H1 (cell line): ENCODE results near the gene ZNF143. TPM values are rescaled to one million over a fixed set of nuclear protein-coding genes. Genes with fewer than 3 reads are reported as not detected.

Source experiments
- CTCF ChIA-PET: fragments of 300-600 bp; sonication (Branson Sonifier 250); formaldehyde crosslinking; loops from one replicate; lab custom pipeline; 2021; ENCODE audit not compliant: partially characterized antibody; lab: Charles Lee
- POLR2A ChIA-PET: fragments of 300-600 bp; sonication (Branson Sonifier 250); formaldehyde crosslinking; loops from one replicate; lab custom pipeline; 2021; ENCODE audit warnings: inconsistent platforms; ENCODE audit not compliant: partially characterized antibody; lab: Charles Lee
- DNase-seq, 2 experiments: peaks; one replicate each; pipeline versions ENCODE4 v3.0.0 to v3.0.0-alpha.2; 2010 to 2022; ENCODE audit warnings: low spot score in 2 of 2, low read depth in 1 of 2, mixed read lengths in 1 of 2
- FAIRE-seq: peaks from 2 replicates; lab custom pipeline; 2011; peaks lifted over from hg19 to GRCh38; lab: Jason Lieb, UNC
- H2AFZ ChIP-seq: 2 replicates; pipeline ENCODE4 v1.8.1; 2012; ENCODE audit warnings: low read length, inconsistent platforms
- H2AK5ac ChIP-seq: 2 replicates; pipeline ENCODE4 v1.6.1; 2013; ENCODE audit warnings: low read depth, low read length
- H2BK120ac ChIP-seq: replicated peaks from 2 replicates; pipeline ENCODE3; 2013; ENCODE audit warnings: low read depth, low read length, inconsistent platforms
- H2BK12ac ChIP-seq: 2 replicates; pipeline ENCODE4 v1.6.1; 2013; ENCODE audit warnings: low read depth, low read length
- H2BK15ac ChIP-seq: 2 replicates; pipeline ENCODE4 v1.6.1; 2013; ENCODE audit warnings: low read length
- H2BK20ac ChIP-seq: 2 replicates; pipeline ENCODE4 v1.6.1; 2013; ENCODE audit warnings: low read length
- H2BK5ac ChIP-seq: 2 replicates; pipeline ENCODE4 v1.6.1; 2013; ENCODE audit warnings: low read depth, low read length
- H3K14ac ChIP-seq: 2 replicates; pipeline ENCODE4 v1.6.1; 2013; ENCODE audit warnings: inconsistent platforms; ENCODE audit not compliant: insufficient read length
- H3K18ac ChIP-seq: 2 replicates; pipeline ENCODE4 v1.6.1; 2013; ENCODE audit warnings: low read length; ENCODE audit errors: extremely low read depth
- H3K23ac ChIP-seq: 2 replicates; pipeline ENCODE4 v1.6.1; 2013; ENCODE audit warnings: inconsistent platforms; ENCODE audit not compliant: insufficient read length
- H3K23me2 ChIP-seq: 2 replicates; pipeline ENCODE4 v1.6.1; 2013; ENCODE audit warnings: low read depth, low read length
- H3K27ac ChIP-seq: 2 replicates; pipeline ENCODE4 v1.6.1; 2011; ENCODE audit warnings: low read depth, low read length, inconsistent platforms
- H3K27me3 ChIP-seq, 4 experiments: replicated peaks in 1 of 4; 1 replicate in 1 of 4; 2 replicates in 3 of 4; pipeline versions ENCODE4 v1.6.1 to v1.8.1; 2011 to 2013; ENCODE audit warnings: low read length in 3 of 4, mild to moderate bottlenecking in 3 of 4, inconsistent platforms in 2 of 4, mixed read lengths in 2 of 4, moderate library complexity in 1 of 4; ENCODE audit not compliant: control insufficient read depth in 3 of 4, insufficient read depth in 3 of 4; ENCODE audit errors: extremely low read depth in 1 of 4
- H3K36me3 ChIP-seq, 4 experiments: 2 replicates each; pipeline versions ENCODE4 v1.6.1 to v1.8.1; 2011 to 2013; ENCODE audit warnings: mild to moderate bottlenecking in 4 of 4, low read length in 3 of 4, moderate library complexity in 2 of 4, control low read depth in 1 of 4, inconsistent platforms in 1 of 4; ENCODE audit not compliant: insufficient read depth in 4 of 4, control insufficient read depth in 2 of 4
- H3K4ac ChIP-seq: replicated peaks from 2 replicates; pipeline ENCODE3; 2013; ENCODE audit warnings: low read length, low read depth, mixed read lengths, inconsistent platforms; ENCODE audit not compliant: insufficient read length
- H3K4me1 ChIP-seq, 4 experiments: replicated peaks in 1 of 4; 1 replicate in 1 of 4; 2 replicates in 3 of 4; pipeline versions ENCODE4 v1.6.1 to v1.8.1; 2011 to 2013; ENCODE audit warnings: low read length in 3 of 4, inconsistent platforms in 2 of 4, mixed read lengths in 1 of 4; ENCODE audit not compliant: insufficient read depth in 4 of 4, control insufficient read depth in 3 of 4
- H3K4me2 ChIP-seq, 2 experiments: 2 replicates each; pipeline versions ENCODE4 v1.6.1 to v1.8.1; 2011 to 2013; ENCODE audit warnings: low read depth in 2 of 2, low read length in 2 of 2, control low read depth in 1 of 2, inconsistent platforms in 1 of 2, mild to moderate bottlenecking in 1 of 2; ENCODE audit not compliant: insufficient read depth in 1 of 2
- H3K4me3 ChIP-seq, 4 experiments: fragments of 200-600, 300-600 bp in 1 of 4; sonication (generic), shearing (Covaris generic), sonication (Bioruptor Twin) in 1 of 4; 2 replicates each; pipeline versions ENCODE4 v1.5.1 to v1.8.1; 2011 to 2016; ENCODE audit warnings: low read length in 4 of 4, low read depth in 3 of 4, control low read depth in 2 of 4, inconsistent platforms in 2 of 4, mild to moderate bottlenecking in 2 of 4, mixed read lengths in 1 of 4, moderate library complexity in 1 of 4; ENCODE audit not compliant: insufficient read depth in 2 of 4; ENCODE audit errors: extremely low read depth in 1 of 4
- H3K56ac ChIP-seq: replicated peaks from 2 replicates; pipeline ENCODE3; 2013; ENCODE audit warnings: low read depth, mild to moderate bottlenecking, mixed read lengths, low read length, inconsistent platforms; ENCODE audit not compliant: insufficient read length
- H3K79me1 ChIP-seq: 2 replicates; pipeline ENCODE4 v1.6.1; 2013; ENCODE audit warnings: low read depth, low read length, control low read depth
- H3K79me2 ChIP-seq, 2 experiments: 2 replicates each; pipeline versions ENCODE4 v1.6.1 to v1.8.1; 2012 to 2013; ENCODE audit warnings: low read length in 2 of 2, mild to moderate bottlenecking in 2 of 2, inconsistent platforms in 1 of 2; ENCODE audit not compliant: insufficient read depth in 2 of 2, control insufficient read depth in 1 of 2
- H3K9ac ChIP-seq, 4 experiments: replicated peaks in 1 of 4; 1 replicate in 1 of 4; 2 replicates in 3 of 4; pipeline versions ENCODE4 v1.6.1 to v1.8.1; 2011 to 2013; ENCODE audit warnings: low read depth in 3 of 4, low read length in 3 of 4, control low read depth in 2 of 4, mild to moderate bottlenecking in 2 of 4, moderate library complexity in 2 of 4, inconsistent platforms in 1 of 4; ENCODE audit errors: extremely low read depth in 1 of 4
- H3K9me3 ChIP-seq, 2 experiments: 2 replicates each; pipeline versions ENCODE4 v1.6.1 to v1.8.1; 2012 to 2013; ENCODE audit warnings: mild to moderate bottlenecking in 2 of 2, moderate library complexity in 2 of 2, control low read depth in 1 of 2, inconsistent platforms in 1 of 2, low read depth in 1 of 2, low read length in 1 of 2, mixed read lengths in 1 of 2; ENCODE audit not compliant: insufficient read depth in 2 of 2
- H4K20me1 ChIP-seq, 2 experiments: replicated peaks in 1 of 2; 2 replicates each; pipeline versions ENCODE3 to v1.8.1; 2011 to 2013; ENCODE audit warnings: inconsistent platforms in 2 of 2, low read length in 2 of 2, mild to moderate bottlenecking in 1 of 2; ENCODE audit not compliant: insufficient read depth in 2 of 2, control insufficient read depth in 1 of 2
- H4K5ac ChIP-seq: 2 replicates; pipeline ENCODE4 v1.6.1; 2013; ENCODE audit warnings: low read length, low read depth, mixed read lengths, inconsistent platforms; ENCODE audit not compliant: insufficient read length
- H4K8ac ChIP-seq: 2 replicates; pipeline ENCODE4 v1.8.0; 2013; ENCODE audit warnings: mild to moderate bottlenecking, moderate library complexity, low read length, inconsistent platforms; ENCODE audit not compliant: insufficient read depth; ENCODE audit errors: extremely low read depth
- H4K91ac ChIP-seq: replicated peaks from 2 replicates; pipeline ENCODE3; 2013; ENCODE audit warnings: low read length, mixed read lengths, inconsistent platforms; ENCODE audit not compliant: insufficient read length
- ATF3 ChIP-seq: IDR thresholded peaks from 2 replicates; pipeline ENCODE4 v1.6.1; 2011; ENCODE audit warnings: low read depth, mild to moderate bottlenecking, low read length; ENCODE audit not compliant: insufficient read depth
- CBX5 ChIP-seq: fragments of 300-800, 300-1000 bp; sonication (generic); IDR thresholded peaks from 2 replicates; pipeline ENCODE4 v1.7.1; 2016; ENCODE audit warnings: antibody characterized with exemption, low read length, low read depth
- CHD2 ChIP-seq: IDR thresholded peaks from 2 replicates; pipeline ENCODE4 v1.6.1; 2012; ENCODE audit warnings: low read length, improper control_type of control experiment
- FOSL1 ChIP-seq: IDR thresholded peaks from 2 replicates; pipeline ENCODE4 v1.6.1; 2011; ENCODE audit warnings: mild to moderate bottlenecking, low read depth, low read length, moderate library complexity; ENCODE audit not compliant: insufficient read depth
- HDAC2 ChIP-seq, 2 experiments: fragments of 300-600 bp in 1 of 2; sonication (generic) in 1 of 2; IDR thresholded peaks; 2 replicates each; pipeline ENCODE4 v1.6.1; 2011 to 2012; ENCODE audit warnings: low read depth in 2 of 2, low read length in 2 of 2, mild to moderate bottlenecking in 2 of 2, moderate library complexity in 2 of 2, borderline replicate concordance in 1 of 2, inconsistent platforms in 1 of 2
- HDAC6 ChIP-seq: IDR thresholded peaks from one replicate; pipeline ENCODE4 v1.7.1; 2012; ENCODE audit warnings: low read depth, mild to moderate bottlenecking, inconsistent platforms, low read length, moderate library complexity
- NANOG ChIP-seq: IDR thresholded peaks from 2 replicates; pipeline ENCODE4 v1.6.1; 2011; ENCODE audit warnings: low read length, low read depth, mild to moderate bottlenecking, inconsistent platforms; ENCODE audit not compliant: insufficient read depth, poor library complexity, severe bottlenecking
- SIN3A ChIP-seq, 2 experiments: IDR thresholded peaks in 1 of 2; conservative IDR thresholded peaks in 1 of 2; 2 replicates each; pipeline ENCODE4 v1.6.1; 2011 to 2012; ENCODE audit warnings: low read length in 2 of 2, improper control_type of control experiment in 1 of 2, low read depth in 1 of 2, mild to moderate bottlenecking in 1 of 2
- SIX5 ChIP-seq: IDR thresholded peaks from 2 replicates; pipeline ENCODE4 v1.6.1; 2011; ENCODE audit warnings: mild to moderate bottlenecking, low read depth, low read length
- TAF7 ChIP-seq: optimal IDR thresholded peaks from 2 replicates; pipeline ENCODE3; 2011; ENCODE audit warnings: low read depth, mild to moderate bottlenecking, inconsistent platforms, low read length, moderate library complexity, borderline replicate concordance
- WGBS, 2 experiments: shearing (Covaris generic) in 1 of 2; methylation state at CpG; one replicate each; pipeline versions ENCODE4 v1.1.6 to v1.1.7; 2013 to 2015; ENCODE audit warnings: low lambda C conversion rate in 2 of 2, mixed read lengths in 2 of 2, inconsistent platforms in 1 of 2, low coverage in 1 of 2, missing lambda C conversion rate in 1 of 2; ENCODE audit not compliant: insufficient replicate concordance in 2 of 2, insufficient coverage in 1 of 2, insufficient read length in 1 of 2; ENCODE audit errors: extremely low coverage in 1 of 2, missing lambda C conversion rate in 1 of 2; 5-methylcytosine and 5-hydroxymethylcytosine counted together
- polyA plus RNA-seq, 7 experiments: library from polyadenylated mRNA; depleted of rRNA in 3 of 7; stranded (reverse) in 5 of 7; unstranded in 2 of 7; fragments of >200 nt in 5 of 7; fragments of 200-250 nt in 2 of 7; gene quantifications; 1 replicate in 5 of 7; 2 replicates in 1 of 7; 4 replicates in 1 of 7; pipeline versions ENCODE4 v1.2.1 to v1.2.3, GENCODE V29; 2011 to 2013; ENCODE audit warnings: missing spikeins in 2 of 7, mixed read lengths in 2 of 7
- total RNA-seq: library from RNA; stranded (reverse); fragmentation: NEBNext Ultra II Directional; extraction: Animal tissue kit (Norgen Biotek cat#: 25700); gene quantifications from 2 replicates; pipeline ENCODE4 v1.2.1, GENCODE V29; 2021
- TF ChIP-seq, protein P1 (sequence below): IDR thresholded peaks from 2 replicates; pipeline ENCODE4 v1.6.1; 2011; ENCODE audit warnings: low read length, improper control_type of control experiment

Gene ZNF143
- total and polyA plus RNA-seq, 2 of the 8 experiments (the other 6 are each of a cell fraction or from before 2014, with no cell fraction given) = 43.0 to 69.2 TPM

- Histone ChIP-seq H3K27me3 (no peaks in the 10 kb centered on the region), H3K79me1 (no peaks in the 10 kb centered on the region), H2AFZ (no peak overlapping the region), H3K4ac (no peak overlapping the region), H2BK20ac (no peak overlapping the region), H4K20me1 (no peaks in the 10 kb centered on the region), H2BK5ac (no peak overlapping the region), H3K23ac (no peak overlapping the region), H3K4me2 (no peak overlapping the region), H3K4me1 (no peaks in the 10 kb centered on the region), H3K27ac (no peak overlapping the region), H2BK120ac (no peak overlapping the region), H4K91ac (no peak overlapping the region), H3K79me2 (no peaks in the 10 kb centered on the region), H2BK12ac (no peak overlapping the region), H2BK15ac (no peak overlapping the region), H3K14ac (no peak overlapping the region), H3K36me3 (peaks cover 6 to 54% (median 33%) of the 10 kb centered on the region in 4 experiments), H2AK5ac (no peak overlapping the region), H3K56ac (no peak overlapping the region), H3K23me2 (no peaks in the 10 kb centered on the region), H3K9ac (no peak overlapping the region), H3K18ac (no peak overlapping the region), H4K8ac (no peak overlapping the region), H3K4me3 (no peak overlapping the region), H3K9me3 (0 out of 4 replicates have a peak, but pooled peaks cover 1% of the 10 kb centered on the region in 2 experiments), H4K5ac (no peak overlapping the region)
- 97% methylated on average over 4 of the region's 4 CpGs; no CpG with 5 or more reads in 1 of the 2 experiments for WGBS, 2 experiments
- CTCF ChIA-PET = no interaction called here
- TF ChIP-seq SIX5 (no peak), CHD2 (no peak), HDAC2 (IDR thresholded peaks at IDR 0.05; ENCODE audit: borderline replicate concordance in 1 of 2, low read depth in 2 of 2, low read length in 2 of 2) (no peak), HDAC6 (no peak), ATF3 (no peak), NANOG (no peak), CBX5 (no peak), SIN3A (conservative IDR thresholded peaks at IDR 0.05 in 1 of 2, IDR thresholded peaks at IDR 0.05 in 1 of 2; ENCODE audit: low read depth in 1 of 2, low read length in 2 of 2) (no peak), FOSL1 (no peak), TAF7 (no peak)
- TF ChIP-seq, protein P1, sequence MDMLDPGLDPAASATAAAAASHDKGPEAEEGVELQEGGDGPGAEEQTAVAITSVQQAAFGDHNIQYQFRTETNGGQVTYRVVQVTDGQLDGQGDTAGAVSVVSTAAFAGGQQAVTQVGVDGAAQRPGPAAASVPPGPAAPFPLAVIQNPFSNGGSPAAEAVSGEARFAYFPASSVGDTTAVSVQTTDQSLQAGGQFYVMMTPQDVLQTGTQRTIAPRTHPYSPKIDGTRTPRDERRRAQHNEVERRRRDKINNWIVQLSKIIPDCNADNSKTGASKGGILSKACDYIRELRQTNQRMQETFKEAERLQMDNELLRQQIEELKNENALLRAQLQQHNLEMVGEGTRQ = no peak
- FAIRE-seq (no peak), DNase-seq (no peak)
- POLR2A ChIA-PET = interaction anchor here (6.5 kb wide), 1 partner anchor 15 kb away, joined by 78 read pairs; the partner anchor contains the start of gene ZNF143
Observed at GRCh38 chr11:9446230-9446629, 14.6 kb upstream of the ZNF143 start.
